Amygdala (tissue), 56 donors: ENCODE data around the gene OLIG3.

Experiments used
- DNase-seq, 56 donors: peaks; one replicate each; lab custom pipeline; 2025; lab: John Stamatoyannopoulos, UW

OLIG3 gene

GRCh38 chr6:137496909-137497720 is 2.9 kb upstream of the OLIG3 start:
- DNase-seq, result no peak

GRCh38 chr6:137496368-137496767 is 2.2 kb upstream of the OLIG3 start:
- no peak for DNase-seq

GRCh38 chr6:137495703-137496336 is 1.6 kb upstream of the OLIG3 start:
- DNase-seq, result no peak

GRCh38 chr6:137494988-137495702 is 951 bp upstream of the OLIG3 start:
- no peak for DNase-seq

- DNase-seq, result no peak
Observed at GRCh38 chr6:137493218-137494038, 766 bp downstream of the OLIG3 start.

GRCh38 chr6:137492289-137493217 is 1.6 kb downstream of the OLIG3 start:
- DNase-seq, result no peak

- DNase-seq, result no peak
Observed at GRCh38 chr6:137491478-137491877, 2.7 kb downstream of the OLIG3 start.

- DNase-seq, result no peak
Observed at GRCh38 chr6:137490961-137491360, 3.2 kb downstream of the OLIG3 start.

- DNase-seq, result no peak
Observed at GRCh38 chr6:137490006-137490905, 3.9 kb downstream of the OLIG3 start.

- no peak for DNase-seq
Observed at GRCh38 chr6:137489046-137490005, 4.9 kb downstream of the OLIG3 start.

GRCh38 chr6:137488150-137489045 is 5.8 kb downstream of the OLIG3 start:
- no peak for DNase-seq

GRCh38 chr6:137487869-137488149 is 6.4 kb downstream of the OLIG3 start:
- DNase-seq, result no peak

GRCh38 chr6:137487181-137487868 is 6.9 kb downstream of the OLIG3 start:
- no peak for DNase-seq

GRCh38 chr6:137486416-137486815 is 7.8 kb downstream of the OLIG3 start:
- DNase-seq, result no peak

- DNase-seq, result no peak
Observed at GRCh38 chr6:137480431-137480830, 13.8 kb downstream of the OLIG3 start.

- no peak for DNase-seq
Observed at GRCh38 chr6:137475103-137475502, 19.1 kb downstream of the OLIG3 start.
